ENCODE data around the gene PKIG.

The PKIG gene

DNA sequence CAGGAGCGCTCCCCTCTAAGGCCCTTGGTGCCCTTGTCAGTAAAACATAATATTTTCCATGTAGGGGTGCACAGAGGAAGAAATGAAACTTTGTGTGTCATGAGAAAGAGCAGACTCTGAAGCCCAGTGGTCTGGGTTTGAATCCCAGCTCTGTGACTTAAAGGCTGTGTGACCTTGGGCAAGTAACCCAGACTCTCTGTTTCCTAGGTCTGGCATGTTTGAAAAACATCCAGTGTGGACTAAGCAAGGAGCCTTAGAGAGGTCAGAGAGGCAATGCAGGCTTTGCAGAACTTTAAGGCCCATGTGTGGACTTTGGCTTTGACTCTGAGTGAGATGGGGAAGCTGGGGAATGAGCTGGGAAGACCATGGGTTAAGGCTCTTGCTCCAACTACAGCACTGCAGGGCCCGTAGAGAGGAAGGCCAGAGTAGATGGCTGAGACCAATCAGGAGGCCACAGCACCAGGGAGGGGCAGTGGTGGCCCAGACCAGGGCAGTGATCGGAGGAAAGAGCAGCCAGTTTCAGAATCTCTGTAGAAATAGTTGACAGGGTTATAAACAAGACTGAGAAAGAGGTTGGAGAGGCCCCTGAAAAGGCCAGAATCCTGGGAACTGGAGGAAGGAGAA is 50.9 kb downstream of the PKIG start:
- no peak for TF ChIP-seq ZFX (IDR thresholded peaks at IDR 0.05)
- TF ChIP-seq, protein P1, sequence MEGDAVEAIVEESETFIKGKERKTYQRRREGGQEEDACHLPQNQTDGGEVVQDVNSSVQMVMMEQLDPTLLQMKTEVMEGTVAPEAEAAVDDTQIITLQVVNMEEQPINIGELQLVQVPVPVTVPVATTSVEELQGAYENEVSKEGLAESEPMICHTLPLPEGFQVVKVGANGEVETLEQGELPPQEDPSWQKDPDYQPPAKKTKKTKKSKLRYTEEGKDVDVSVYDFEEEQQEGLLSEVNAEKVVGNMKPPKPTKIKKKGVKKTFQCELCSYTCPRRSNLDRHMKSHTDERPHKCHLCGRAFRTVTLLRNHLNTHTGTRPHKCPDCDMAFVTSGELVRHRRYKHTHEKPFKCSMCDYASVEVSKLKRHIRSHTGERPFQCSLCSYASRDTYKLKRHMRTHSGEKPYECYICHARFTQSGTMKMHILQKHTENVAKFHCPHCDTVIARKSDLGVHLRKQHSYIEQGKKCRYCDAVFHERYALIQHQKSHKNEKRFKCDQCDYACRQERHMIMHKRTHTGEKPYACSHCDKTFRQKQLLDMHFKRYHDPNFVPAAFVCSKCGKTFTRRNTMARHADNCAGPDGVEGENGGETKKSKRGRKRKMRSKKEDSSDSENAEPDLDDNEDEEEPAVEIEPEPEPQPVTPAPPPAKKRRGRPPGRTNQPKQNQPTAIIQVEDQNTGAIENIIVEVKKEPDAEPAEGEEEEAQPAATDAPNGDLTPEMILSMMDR (conservative IDR thresholded peaks at IDR 0.05) = no peak
- H3K27ac ChIP-seq = no peak overlapping the region

DNA sequence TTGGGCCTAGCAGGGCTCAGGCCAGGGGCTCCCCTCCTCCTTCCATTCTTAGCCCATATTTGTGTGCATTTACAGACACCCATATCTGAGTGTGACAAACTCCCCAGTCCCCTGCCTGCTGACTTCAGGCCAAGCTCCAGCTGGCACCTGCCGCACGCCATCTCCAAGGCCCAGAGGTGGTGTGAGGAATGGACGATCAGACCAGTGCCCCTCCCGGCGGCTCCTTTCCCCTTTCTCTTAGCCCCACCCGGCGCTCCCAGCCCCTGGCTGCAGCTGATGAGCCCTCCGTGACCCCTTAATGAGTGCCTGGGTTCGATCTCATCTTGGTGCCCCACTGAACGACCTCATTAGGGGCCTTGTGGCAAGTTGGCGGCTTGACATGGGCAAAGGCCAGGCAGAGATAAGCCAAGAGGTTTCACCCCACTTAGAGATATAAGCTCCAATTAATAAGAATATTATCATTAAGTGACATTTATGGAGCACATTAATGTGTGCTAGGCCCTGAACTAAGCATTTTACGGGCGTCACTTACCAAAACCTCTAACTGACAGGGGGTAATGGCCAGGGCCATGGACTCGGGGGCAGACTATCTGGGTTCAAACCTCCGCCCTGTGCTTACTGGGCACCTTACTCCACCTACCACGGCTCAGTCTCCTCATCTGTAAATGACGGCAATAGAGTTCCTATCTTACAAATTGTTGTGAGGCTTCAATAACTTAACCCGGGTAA is 51.7 kb downstream of the PKIG start:
- H3K27ac ChIP-seq = no peak overlapping the region
- no peak for TF ChIP-seq ZFX (IDR thresholded peaks at IDR 0.05)
- TF ChIP-seq, protein P1 (conservative IDR thresholded peaks at IDR 0.05) = no peak

DNA sequence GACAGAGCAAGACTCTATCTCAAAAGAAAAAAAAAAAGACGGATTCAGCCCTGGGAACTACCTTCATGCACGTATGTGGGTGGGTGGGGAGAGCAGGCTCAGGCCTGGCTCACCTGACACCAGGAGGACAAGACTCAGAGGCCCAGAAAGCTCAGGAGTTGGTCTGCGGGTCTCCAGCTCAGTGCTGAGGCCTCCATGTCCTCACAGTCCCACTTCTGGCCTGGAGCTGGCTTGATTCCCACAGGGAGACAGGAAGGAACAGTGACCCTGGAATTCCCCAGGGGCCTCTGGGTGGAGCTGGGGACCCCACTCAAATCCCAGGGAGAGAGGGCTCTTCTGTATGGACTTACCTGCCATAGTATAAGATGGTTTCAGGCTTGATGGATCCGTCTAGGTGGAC is 53.5 kb downstream of the PKIG start:
- TF ChIP-seq, protein P1 (conservative IDR thresholded peaks at IDR 0.05) = no peak
- TF ChIP-seq ZFX (IDR thresholded peaks at IDR 0.05) = no peak
- no peak overlapping the region for H3K27ac ChIP-seq

DNA sequence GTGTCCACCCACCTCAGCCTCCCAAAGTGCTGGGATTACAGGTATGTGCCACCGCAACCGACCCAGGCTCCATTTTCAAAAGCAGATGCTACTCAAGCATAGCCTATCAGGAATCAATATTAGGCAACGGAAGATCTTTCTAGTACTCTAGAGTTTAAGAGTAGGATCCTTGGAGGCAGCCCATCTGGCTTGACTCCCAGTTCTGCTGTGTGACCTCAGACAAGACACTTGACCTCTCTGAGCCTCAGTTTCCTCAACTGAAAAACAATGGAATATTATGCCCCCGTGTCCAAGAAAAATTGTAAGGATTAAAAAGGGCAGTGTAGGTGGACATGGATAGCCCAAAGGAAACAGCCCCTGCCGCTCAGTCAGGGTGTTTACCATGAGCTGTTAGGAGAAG is 54.7 kb downstream of the PKIG start:
- H3K27ac ChIP-seq = no peak overlapping the region
- TF ChIP-seq, protein P1 (conservative IDR thresholded peaks at IDR 0.05) = no peak
- TF ChIP-seq ZFX (IDR thresholded peaks at IDR 0.05) = no peak

DNA sequence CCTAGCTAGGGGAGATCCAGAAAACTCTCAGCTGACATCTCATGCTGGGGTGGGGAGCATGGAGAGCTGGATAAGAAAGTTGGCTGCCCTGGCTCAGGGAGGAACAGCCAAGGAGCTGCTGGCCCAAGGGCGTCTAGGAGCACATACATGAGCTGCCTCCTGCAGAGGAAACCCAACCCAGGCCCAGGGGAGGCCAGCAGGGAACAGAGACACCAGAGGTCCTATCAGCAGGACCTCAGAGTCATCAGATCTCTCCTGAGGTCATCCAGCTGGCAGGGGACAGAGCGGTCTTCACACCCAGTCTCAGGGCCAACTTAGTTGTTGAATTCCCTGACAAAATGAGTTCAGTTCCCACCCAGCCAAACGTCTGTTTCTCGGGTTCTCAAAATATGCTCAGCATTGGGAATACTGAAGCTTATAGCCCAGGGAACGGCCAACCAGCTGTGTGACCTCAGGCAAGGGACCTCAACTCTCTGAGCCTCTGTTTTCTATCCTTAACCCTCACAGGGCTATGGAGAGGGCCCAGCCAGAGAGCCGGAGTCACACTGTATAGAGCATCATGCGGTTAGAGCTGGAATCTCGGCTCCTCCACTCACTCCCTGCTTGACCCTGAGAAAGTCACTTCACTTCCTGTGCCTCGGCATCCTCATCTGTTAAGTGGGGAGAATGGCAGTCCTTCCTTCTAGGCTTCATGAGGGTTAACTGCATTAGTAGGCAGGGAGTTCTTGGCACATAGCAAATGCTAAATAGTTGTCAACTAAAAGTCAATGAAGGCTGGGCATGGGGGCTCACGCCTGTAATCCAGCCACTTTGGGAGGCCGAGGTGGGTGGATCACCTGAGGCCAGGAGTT is 55.4 kb downstream of the PKIG start:
- no peak overlapping the region for H3K27ac ChIP-seq
- TF ChIP-seq ZFX (IDR thresholded peaks at IDR 0.05) = no peak
- TF ChIP-seq, protein P1 (conservative IDR thresholded peaks at IDR 0.05) = no peak

DNA sequence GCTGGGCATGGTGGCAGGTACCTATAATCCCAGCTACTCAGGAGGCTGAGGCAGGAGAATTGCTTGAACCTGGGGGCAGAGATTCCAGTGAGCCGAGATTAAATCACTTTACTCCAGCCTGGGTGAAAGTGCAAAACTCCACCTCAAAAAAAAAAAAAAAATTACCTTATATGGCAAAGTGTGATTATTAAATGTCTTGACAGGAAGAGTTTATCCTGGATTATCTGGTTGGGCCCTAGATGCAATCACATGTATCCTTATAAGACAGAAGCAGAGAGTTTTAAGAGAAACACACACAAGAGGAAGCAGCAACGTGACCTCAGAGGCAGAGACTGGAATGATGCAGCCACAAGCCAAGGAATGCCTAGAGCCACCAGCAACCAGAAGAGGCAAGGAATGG is 58.1 kb downstream of the PKIG start:
- TF ChIP-seq, protein P1 (conservative IDR thresholded peaks at IDR 0.05) = no peak
- no peak for TF ChIP-seq ZFX (IDR thresholded peaks at IDR 0.05)
- no peak overlapping the region for H3K27ac ChIP-seq

DNA sequence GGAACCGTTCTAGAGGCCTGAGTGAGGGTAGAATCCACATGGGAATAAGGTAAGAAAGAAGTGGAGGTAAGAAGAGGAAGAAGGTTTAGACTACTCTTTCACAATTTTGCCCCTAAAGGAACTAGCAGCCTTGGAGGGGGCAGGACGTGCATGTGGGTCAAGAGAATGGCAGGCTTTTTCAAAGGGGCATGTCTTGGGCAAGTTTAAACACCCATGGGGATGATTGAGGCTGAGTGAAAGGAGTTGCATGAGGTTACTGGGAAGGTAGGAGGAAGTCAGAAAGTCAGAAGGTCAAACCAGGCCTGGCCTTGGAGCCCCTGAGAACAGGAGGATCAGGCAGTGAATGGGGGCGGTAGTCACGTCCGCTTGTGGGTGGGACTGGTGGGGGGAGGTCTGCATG is 58.9 kb downstream of the PKIG start:
- no peak overlapping the region for H3K27ac ChIP-seq
- TF ChIP-seq, protein P1 (conservative IDR thresholded peaks at IDR 0.05) = no peak
- TF ChIP-seq ZFX (IDR thresholded peaks at IDR 0.05) = no peak

All from C4-2B (cell line).